Measurements from ENCODE around the gene ROBO2. TPM values are rescaled to one million over a fixed set of nuclear protein-coding genes. Genes with fewer than 3 reads are reported as not detected.

ROBO2 gene
- total and polyA plus RNA-seq, 2 experiments from 2014 or later, result 1.5 to 7.8 TPM

- H3K9me2 ChIP-seq (ENCODE audit: insufficient read depth), result peaks cover 5% of the 10 kb centered on the region; the same call in 1 of the 2 replicates
- no peaks in the 10 kb centered on the region for H3F3A ChIP-seq (replicated peaks; ENCODE audit: low read depth)
- no peak for TF ChIP-seq EZH2 (IDR thresholded peaks at IDR 0.05; ENCODE audit: low read depth, unreplicated experiment)
- no peak for TF ChIP-seq NANOG (IDR thresholded peaks at IDR 0.05; ENCODE audit: borderline replicate concordance)
- TF ChIP-seq CTCF (conservative IDR thresholded peaks at IDR 0.05; ENCODE audit: low read depth in 2 of 2), result no peak
- TF ChIP-seq CREB1 (CRISPR knock-in tag; IDR thresholded peaks at IDR 0.05; ENCODE audit: low read depth), result no peak
- TF ChIP-seq, protein P1, sequence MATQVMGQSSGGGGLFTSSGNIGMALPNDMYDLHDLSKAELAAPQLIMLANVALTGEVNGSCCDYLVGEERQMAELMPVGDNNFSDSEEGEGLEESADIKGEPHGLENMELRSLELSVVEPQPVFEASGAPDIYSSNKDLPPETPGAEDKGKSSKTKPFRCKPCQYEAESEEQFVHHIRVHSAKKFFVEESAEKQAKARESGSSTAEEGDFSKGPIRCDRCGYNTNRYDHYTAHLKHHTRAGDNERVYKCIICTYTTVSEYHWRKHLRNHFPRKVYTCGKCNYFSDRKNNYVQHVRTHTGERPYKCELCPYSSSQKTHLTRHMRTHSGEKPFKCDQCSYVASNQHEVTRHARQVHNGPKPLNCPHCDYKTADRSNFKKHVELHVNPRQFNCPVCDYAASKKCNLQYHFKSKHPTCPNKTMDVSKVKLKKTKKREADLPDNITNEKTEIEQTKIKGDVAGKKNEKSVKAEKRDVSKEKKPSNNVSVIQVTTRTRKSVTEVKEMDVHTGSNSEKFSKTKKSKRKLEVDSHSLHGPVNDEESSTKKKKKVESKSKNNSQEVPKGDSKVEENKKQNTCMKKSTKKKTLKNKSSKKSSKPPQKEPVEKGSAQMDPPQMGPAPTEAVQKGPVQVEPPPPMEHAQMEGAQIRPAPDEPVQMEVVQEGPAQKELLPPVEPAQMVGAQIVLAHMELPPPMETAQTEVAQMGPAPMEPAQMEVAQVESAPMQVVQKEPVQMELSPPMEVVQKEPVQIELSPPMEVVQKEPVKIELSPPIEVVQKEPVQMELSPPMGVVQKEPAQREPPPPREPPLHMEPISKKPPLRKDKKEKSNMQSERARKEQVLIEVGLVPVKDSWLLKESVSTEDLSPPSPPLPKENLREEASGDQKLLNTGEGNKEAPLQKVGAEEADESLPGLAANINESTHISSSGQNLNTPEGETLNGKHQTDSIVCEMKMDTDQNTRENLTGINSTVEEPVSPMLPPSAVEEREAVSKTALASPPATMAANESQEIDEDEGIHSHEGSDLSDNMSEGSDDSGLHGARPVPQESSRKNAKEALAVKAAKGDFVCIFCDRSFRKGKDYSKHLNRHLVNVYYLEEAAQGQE (IDR thresholded peaks at IDR 0.05; ENCODE audit: unreplicated experiment), result no peak
- TF ChIP-seq STAT1 (IDR thresholded peaks at IDR 0.05; ENCODE audit: unreplicated experiment), result no peak
- TF ChIP-seq ZNF331 (CRISPR knock-in tag; IDR thresholded peaks at IDR 0.05; ENCODE audit: low read depth), result no peak
- no peak for TF ChIP-seq EZH2phosphoT487 (IDR thresholded peaks at IDR 0.05; ENCODE audit: unreplicated experiment)
- TF ChIP-seq POLR2AphosphoS5 (IDR thresholded peaks at IDR 0.05; ENCODE audit: low read depth), result no peak
- no peak for TF ChIP-seq JUNB (IDR thresholded peaks at IDR 0.05; ENCODE audit: unreplicated experiment)
- TF ChIP-seq, protein P2, sequence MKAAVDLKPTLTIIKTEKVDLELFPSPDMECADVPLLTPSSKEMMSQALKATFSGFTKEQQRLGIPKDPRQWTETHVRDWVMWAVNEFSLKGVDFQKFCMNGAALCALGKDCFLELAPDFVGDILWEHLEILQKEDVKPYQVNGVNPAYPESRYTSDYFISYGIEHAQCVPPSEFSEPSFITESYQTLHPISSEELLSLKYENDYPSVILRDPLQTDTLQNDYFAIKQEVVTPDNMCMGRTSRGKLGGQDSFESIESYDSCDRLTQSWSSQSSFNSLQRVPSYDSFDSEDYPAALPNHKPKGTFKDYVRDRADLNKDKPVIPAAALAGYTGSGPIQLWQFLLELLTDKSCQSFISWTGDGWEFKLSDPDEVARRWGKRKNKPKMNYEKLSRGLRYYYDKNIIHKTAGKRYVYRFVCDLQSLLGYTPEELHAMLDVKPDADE (IDR thresholded peaks at IDR 0.05), result no peak
- TF ChIP-seq ZNF114 (CRISPR knock-in tag; IDR thresholded peaks at IDR 0.05), result no peak
- TF ChIP-seq, protein P3, sequence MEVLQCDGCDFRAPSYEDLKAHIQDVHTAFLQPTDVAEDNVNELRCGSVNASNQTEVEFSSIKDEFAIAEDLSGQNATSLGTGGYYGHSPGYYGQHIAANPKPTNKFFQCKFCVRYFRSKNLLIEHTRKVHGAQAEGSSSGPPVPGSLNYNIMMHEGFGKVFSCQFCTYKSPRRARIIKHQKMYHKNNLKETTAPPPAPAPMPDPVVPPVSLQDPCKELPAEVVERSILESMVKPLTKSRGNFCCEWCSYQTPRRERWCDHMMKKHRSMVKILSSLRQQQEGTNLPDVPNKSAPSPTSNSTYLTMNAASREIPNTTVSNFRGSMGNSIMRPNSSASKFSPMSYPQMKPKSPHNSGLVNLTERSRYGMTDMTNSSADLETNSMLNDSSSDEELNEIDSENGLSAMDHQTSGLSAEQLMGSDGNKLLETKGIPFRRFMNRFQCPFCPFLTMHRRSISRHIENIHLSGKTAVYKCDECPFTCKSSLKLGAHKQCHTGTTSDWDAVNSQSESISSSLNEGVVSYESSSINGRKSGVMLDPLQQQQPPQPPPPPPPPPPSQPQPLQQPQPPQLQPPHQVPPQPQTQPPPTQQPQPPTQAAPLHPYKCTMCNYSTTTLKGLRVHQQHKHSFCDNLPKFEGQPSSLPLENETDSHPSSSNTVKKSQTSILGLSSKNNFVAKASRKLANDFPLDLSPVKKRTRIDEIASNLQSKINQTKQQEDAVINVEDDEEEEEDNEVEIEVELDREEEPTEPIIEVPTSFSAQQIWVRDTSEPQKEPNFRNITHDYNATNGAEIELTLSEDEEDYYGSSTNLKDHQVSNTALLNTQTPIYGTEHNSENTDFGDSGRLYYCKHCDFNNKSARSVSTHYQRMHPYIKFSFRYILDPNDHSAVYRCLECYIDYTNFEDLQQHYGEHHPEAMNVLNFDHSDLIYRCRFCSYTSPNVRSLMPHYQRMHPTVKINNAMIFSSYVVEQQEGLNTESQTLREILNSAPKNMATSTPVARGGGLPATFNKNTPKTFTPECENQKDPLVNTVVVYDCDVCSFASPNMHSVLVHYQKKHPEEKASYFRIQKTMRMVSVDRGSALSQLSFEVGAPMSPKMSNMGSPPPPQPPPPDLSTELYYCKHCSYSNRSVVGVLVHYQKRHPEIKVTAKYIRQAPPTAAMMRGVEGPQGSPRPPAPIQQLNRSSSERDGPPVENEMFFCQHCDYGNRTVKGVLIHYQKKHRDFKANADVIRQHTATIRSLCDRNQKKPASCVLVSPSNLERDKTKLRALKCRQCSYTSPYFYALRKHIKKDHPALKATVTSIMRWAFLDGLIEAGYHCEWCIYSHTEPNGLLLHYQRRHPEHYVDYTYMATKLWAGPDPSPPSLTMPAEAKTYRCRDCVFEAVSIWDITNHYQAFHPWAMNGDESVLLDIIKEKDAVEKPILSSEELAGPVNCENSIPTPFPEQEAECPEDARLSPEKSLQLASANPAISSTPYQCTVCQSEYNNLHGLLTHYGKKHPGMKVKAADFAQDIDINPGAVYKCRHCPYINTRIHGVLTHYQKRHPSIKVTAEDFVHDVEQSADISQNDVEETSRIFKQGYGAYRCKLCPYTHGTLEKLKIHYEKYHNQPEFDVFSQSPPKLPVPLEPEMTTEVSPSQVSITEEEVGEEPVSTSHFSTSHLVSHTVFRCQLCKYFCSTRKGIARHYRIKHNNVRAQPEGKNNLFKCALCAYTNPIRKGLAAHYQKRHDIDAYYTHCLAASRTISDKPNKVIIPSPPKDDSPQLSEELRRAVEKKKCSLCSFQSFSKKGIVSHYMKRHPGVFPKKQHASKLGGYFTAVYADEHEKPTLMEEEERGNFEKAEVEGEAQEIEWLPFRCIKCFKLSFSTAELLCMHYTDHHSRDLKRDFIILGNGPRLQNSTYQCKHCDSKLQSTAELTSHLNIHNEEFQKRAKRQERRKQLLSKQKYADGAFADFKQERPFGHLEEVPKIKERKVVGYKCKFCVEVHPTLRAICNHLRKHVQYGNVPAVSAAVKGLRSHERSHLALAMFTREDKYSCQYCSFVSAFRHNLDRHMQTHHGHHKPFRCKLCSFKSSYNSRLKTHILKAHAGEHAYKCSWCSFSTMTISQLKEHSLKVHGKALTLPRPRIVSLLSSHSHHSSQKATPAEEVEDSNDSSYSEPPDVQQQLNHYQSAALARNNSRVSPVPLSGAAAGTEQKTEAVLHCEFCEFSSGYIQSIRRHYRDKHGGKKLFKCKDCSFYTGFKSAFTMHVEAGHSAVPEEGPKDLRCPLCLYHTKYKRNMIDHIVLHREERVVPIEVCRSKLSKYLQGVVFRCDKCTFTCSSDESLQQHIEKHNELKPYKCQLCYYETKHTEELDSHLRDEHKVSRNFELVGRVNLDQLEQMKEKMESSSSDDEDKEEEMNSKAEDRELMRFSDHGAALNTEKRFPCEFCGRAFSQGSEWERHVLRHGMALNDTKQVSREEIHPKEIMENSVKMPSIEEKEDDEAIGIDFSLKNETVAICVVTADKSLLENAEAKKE (CRISPR knock-in tag; IDR thresholded peaks at IDR 0.05), result no peak
- Mint-ChIP-seq H3K9me3 (no peaks in the 10 kb centered on the region), H3K4me3 (no peak overlapping the region), H3K27me3 (ENCODE audit: insufficient read depth, low read depth, poor library complexity) (no peaks in the 10 kb centered on the region), H3K36me3 (ENCODE audit: low read depth) (no peaks in the 10 kb centered on the region), H3K4me1 (peaks cover 8% of the 10 kb centered on the region; the same call in 2 of the 3 replicates), H3K27ac (no peak overlapping the region)
- no peaks in the 10 kb centered on the region for H3K79me2 ChIP-seq (replicated peaks; ENCODE audit: insufficient read depth)
- H3K4me3 ChIP-seq, result no peak overlapping the region
- no peaks in the 10 kb centered on the region for H4K20me1 ChIP-seq (replicated peaks; ENCODE audit: insufficient read depth)
- 0 out of 2 replicates have a peak, but pooled peaks cover 6% of the 10 kb centered on the region for H3K4me1 ChIP-seq (ENCODE audit: insufficient read depth)
- H3K4me2 ChIP-seq, result no peak overlapping the region
- H3K27me3 ChIP-seq (ENCODE audit: insufficient read depth), result no peaks in the 10 kb centered on the region
- DNase-seq (ENCODE audit: low spot score), result no peak
- 0 out of 2 replicates have a peak overlapping the region, but pooled peaks have one; percentile 11 for H2AFZ ChIP-seq
- no peak for ATAC-seq
- H3K36me3 ChIP-seq (ENCODE audit: insufficient read depth), result no peaks in the 10 kb centered on the region
- no peak overlapping the region for H3K27ac ChIP-seq (ENCODE audit: low read depth)
These were observed 566.5 kb downstream of the ROBO2 start for GRCh38 chr3:77606372-77606771.
